Measurements from ENCODE around the gene TOE1. TPM values are rescaled to one million over a fixed set of nuclear protein-coding genes. Genes with fewer than 3 reads are reported as not detected.

The TOE1 gene
- total RNA-seq, 1 experiment from 2014 or later, result 13.3 TPM

- no peaks in the 10 kb centered on the region for H3K36me3 Mint-ChIP-seq (ENCODE audit: insufficient read depth, unreplicated experiment)
- CTCF ChIA-PET, result interaction anchor here (0.7 to 2.0 kb wide), 4 partner anchors 288 to 294 kb away, joined by 3 to 8 read pairs (median 5); partner anchors contain the start of gene UROD
- H3K4me1 Mint-ChIP-seq (ENCODE audit: insufficient read depth, unreplicated experiment), result peaks cover 5% of the 10 kb centered on the region
- BruUV-seq (replicated peaks), result no TSS peak
- H3K27me3 Mint-ChIP-seq (ENCODE audit: insufficient read depth, unreplicated experiment), result no peaks in the 10 kb centered on the region
- intact Hi-C loops (cut with micrococcal nuclease), result no loop called here
- DNase-seq (ENCODE audit: unreplicated experiment), result no peak
- no peaks in the 10 kb centered on the region for H3K9me3 Mint-ChIP-seq (ENCODE audit: unreplicated experiment)
- H3K4me3 Mint-ChIP-seq (ENCODE audit: unreplicated experiment), result no peak overlapping the region
- no peak overlapping the region for H3K27ac Mint-ChIP-seq (ENCODE audit: low read depth, unreplicated experiment)
- TF ChIP-seq CTCF (IDR thresholded peaks at IDR 0.05; ENCODE audit: unreplicated experiment), result no peak
- POLR2A ChIA-PET, result interaction anchor here (0.7 to 3.9 kb wide), 5 partner anchors 34 to 531 kb away, joined by 3 to 17 read pairs (median 4); partner anchors contain the start of genes MUTYH, RPS8, TESK2 and TOE1
Observed at GRCh38 chr1:45306319-45306718, 33.7 kb upstream of the TOE1 start.

GRCh38 chr1:45306905-45307304 lies 33.1 kb upstream of the TOE1 start:
- Mint-ChIP-seq H3K27me3 (ENCODE audit: insufficient read depth, unreplicated experiment) (no peaks in the 10 kb centered on the region), H3K36me3 (ENCODE audit: insufficient read depth, unreplicated experiment) (no peaks in the 10 kb centered on the region), H3K4me1 (ENCODE audit: insufficient read depth, unreplicated experiment) (peaks cover 5% of the 10 kb centered on the region), H3K9me3 (ENCODE audit: unreplicated experiment) (no peaks in the 10 kb centered on the region), H3K4me3 (ENCODE audit: unreplicated experiment) (no peak overlapping the region), H3K27ac (ENCODE audit: low read depth, unreplicated experiment) (no peak overlapping the region)
- CTCF ChIA-PET, result interaction anchor here (0.6 to 2.0 kb wide), 3 partner anchors 292 to 889 kb away, joined by 3 to 8 read pairs (median 3); partner anchors contain the start of gene BEST4
- DNase-seq (ENCODE audit: unreplicated experiment), result no peak
- BruUV-seq (replicated peaks), result no TSS peak
- no peak for TF ChIP-seq CTCF (IDR thresholded peaks at IDR 0.05; ENCODE audit: unreplicated experiment)
- POLR2A ChIA-PET, result interaction anchor here (0.9 to 3.9 kb wide), 4 partner anchors 18 to 531 kb away, joined by 3 to 17 read pairs (median 8); partner anchors contain the start of genes MUTYH, RPS8, TOE1 and UROD
- intact Hi-C loops (cut with micrococcal nuclease), result no loop called here

- TF ChIP-seq CTCF (IDR thresholded peaks at IDR 0.05; ENCODE audit: unreplicated experiment), result no peak
- Mint-ChIP-seq H3K9me3 (ENCODE audit: unreplicated experiment) (no peaks in the 10 kb centered on the region), H3K36me3 (ENCODE audit: insufficient read depth, unreplicated experiment) (no peaks in the 10 kb centered on the region), H3K4me3 (ENCODE audit: unreplicated experiment) (no peak overlapping the region), H3K27me3 (ENCODE audit: insufficient read depth, unreplicated experiment) (no peaks in the 10 kb centered on the region), H3K27ac (ENCODE audit: low read depth, unreplicated experiment) (no peak overlapping the region), H3K4me1 (ENCODE audit: insufficient read depth, unreplicated experiment) (no peaks in the 10 kb centered on the region)
- ChIA-PET POLR2A (interaction anchor here (1.5 kb wide), 1 partner anchor 26 kb away, joined by 10 read pairs; the partner anchor contains the start of genes MUTYH and TOE1), CTCF (interaction anchor here (0.6 kb wide), 1 partner anchor 909 kb away, joined by 3 read pairs; no protein-coding TSS in a partner anchor)
- no TSS peak for BruUV-seq (replicated peaks)
- no peak for DNase-seq (ENCODE audit: unreplicated experiment)
- intact Hi-C loops (cut with micrococcal nuclease), result no loop called here
Observed at GRCh38 chr1:45314266-45314665, 25.7 kb upstream of the TOE1 start.

GRCh38 chr1:45317166-45317565 lies 22.8 kb upstream of the TOE1 start:
- no peaks in the 10 kb centered on the region for H3K4me1 Mint-ChIP-seq (ENCODE audit: insufficient read depth, unreplicated experiment)
- no peak for TF ChIP-seq CTCF (IDR thresholded peaks at IDR 0.05; ENCODE audit: unreplicated experiment)
- CTCF ChIA-PET, result interaction anchor here (0.7 to 1.5 kb wide), 2 partner anchors 11 to 20 kb away, joined by 3 read pairs; no protein-coding TSS in a partner anchor
- H3K27ac Mint-ChIP-seq (ENCODE audit: low read depth, unreplicated experiment), result no peak overlapping the region
- H3K27me3 Mint-ChIP-seq (ENCODE audit: insufficient read depth, unreplicated experiment), result no peaks in the 10 kb centered on the region
- H3K9me3 Mint-ChIP-seq (ENCODE audit: unreplicated experiment), result no peaks in the 10 kb centered on the region
- DNase-seq (ENCODE audit: unreplicated experiment), result no peak
- H3K36me3 Mint-ChIP-seq (ENCODE audit: insufficient read depth, unreplicated experiment), result no peaks in the 10 kb centered on the region
- H3K4me3 Mint-ChIP-seq (ENCODE audit: unreplicated experiment), result no peak overlapping the region
- no TSS peak for BruUV-seq (replicated peaks)
- intact Hi-C loops (cut with micrococcal nuclease), result no loop called here
- POLR2A ChIA-PET, result interaction anchor here (0.7 kb wide), 2 partner anchors 9 to 611 kb away, joined by 3 read pairs; no protein-coding TSS in a partner anchor
